Loucy (cell line): ENCODE measurements around the gene TYW1.
"Not testable (repeated sequence)": the region's sequence is repeated elsewhere in the genome, so short reads cannot be mapped to it uniquely, and the experiment has no call there.

Source experiments
- CTCF ChIP-seq: fragments of 200-600 bp; sonication (generic); conservative IDR thresholded peaks from 2 replicates; pipeline ENCODE4 v1.5.1; 2014; ENCODE audit warnings: mild to moderate bottlenecking, antibody characterized with exemption, low read length
- EZH2phosphoT487 ChIP-seq: fragments of 200-600 bp; IDR thresholded peaks from 2 replicates; pipeline ENCODE4 v1.6.1; 2018; ENCODE audit warnings: antibody characterized with exemption, mild to moderate bottlenecking, moderate library complexity, borderline replicate concordance

- TF ChIP-seq CTCF, EZH2phosphoT487: not testable (repeated sequence)
These were observed 4.1 kb downstream of the TYW1 start for GRCh38 chr7:67000601-67001258.
